NCI-H510A (cell line): ENCODE measurements around the gene RGCC.

Source experiments
- DNase-seq: peaks from one replicate; lab custom pipeline; 2025; lab: John Stamatoyannopoulos, UW

The RGCC gene

DNA sequence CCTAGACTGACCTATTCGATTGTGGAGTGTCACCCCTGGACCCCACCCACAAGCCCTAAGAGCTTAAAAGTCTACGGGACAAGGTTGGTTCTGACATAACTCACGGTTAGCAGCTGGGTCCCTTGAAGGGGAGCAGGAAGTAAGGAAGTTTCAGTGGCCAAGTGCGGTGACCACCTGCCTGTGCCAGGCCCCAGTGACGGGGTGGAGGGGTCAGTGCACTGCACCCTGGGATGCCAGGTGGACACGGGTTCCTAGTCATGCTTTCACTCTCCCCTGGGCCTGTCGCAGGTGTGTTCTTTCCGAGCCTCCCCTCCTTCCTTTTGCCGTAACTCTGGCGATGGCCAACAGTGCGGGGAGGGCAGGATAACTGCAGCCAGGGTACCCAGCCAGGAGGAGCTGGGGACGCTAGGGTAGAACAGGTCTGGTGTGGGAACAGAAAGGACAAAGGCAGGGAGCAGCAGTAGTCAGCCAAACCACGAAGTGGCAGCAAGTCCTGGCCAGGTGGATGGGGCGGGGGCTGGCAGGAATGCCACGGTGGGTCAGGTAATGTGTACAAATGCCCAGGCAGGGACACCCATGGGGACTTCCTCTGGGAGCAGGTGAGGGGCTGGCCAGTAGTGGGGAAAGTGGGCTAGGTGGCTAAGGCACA, 58.3 kb downstream of the RGCC start:
- DNase-seq: no peak

DNA sequence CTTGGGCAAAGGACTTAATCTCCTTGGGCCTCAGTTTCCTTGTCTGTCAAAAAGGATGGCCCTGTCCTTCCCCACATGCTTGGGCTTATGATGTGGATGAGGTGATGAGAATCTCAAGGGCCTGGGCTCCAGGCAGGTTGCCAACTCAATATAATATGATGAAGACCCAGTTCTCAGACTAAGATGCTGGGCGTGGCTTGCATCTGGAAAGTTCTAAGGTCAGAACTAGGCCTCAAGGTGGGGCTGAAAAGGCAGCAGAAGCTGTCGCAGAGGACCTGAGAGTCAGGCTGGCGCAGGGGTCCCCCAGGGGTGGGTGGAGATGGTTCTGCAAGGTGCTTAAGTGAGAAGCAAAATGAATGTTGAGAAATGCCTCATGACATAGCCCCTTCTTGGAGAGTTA, 58.8 kb downstream of the RGCC start:
- no peak for DNase-seq

GRCh38 chr13:41516760-41517159, 59.4 kb downstream of the RGCC start:
- DNase-seq: no peak

DNA sequence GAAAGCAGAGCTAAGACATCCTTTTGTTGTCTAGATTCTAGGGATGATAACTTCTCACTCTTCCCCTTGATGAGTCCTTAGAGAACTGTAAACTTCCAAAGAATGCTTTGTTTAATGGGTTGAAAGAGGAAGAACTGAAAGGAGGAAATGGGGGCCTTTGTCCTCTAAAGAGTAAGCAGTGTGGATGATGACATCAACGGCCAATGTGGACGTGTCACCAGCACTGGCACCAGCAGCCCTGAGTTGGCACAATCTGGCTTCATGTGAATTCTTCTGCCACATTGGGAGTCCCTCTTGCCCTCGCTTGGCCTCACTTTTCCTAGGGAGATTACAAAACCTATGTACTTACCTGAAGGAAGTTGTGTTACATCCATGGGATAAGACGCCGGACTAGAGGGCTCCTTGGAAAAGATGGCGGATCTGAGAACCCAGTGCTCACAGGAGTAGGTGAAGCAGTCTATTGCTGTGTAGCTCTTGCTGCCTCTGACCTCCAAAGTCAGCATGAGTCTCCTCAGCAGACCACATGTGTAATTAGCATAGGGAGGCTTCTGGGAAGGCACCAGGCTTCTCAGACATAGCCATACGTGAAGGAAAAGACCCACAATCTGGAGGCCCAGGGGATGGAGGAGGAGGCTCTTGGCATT, 62.8 kb downstream of the RGCC start:
- no peak for DNase-seq
